ENCODE data around the gene TTLL7. TPM values are rescaled to one million over a fixed set of nuclear protein-coding genes. Genes with fewer than 3 reads are reported as not detected.

TTLL7 gene
- total and polyA plus RNA-seq, 2 experiments from 2014 or later = 2.7 to 2.9 TPM

GRCh38 chr1:84001501-84001900 is 2.6 kb upstream of the TTLL7 start:
- Histone ChIP-seq H3K4me1 (ENCODE audit: insufficient read depth) (peaks cover 3% of the 10 kb centered on the region), H3K4me3 (no peak overlapping the region), H3K27ac (no peak overlapping the region), H3K4me2 (ENCODE audit: unreplicated experiment) (no peak overlapping the region), H3K9ac (no peak overlapping the region), H4K20me1 (ENCODE audit: insufficient read depth) (no peaks in the 10 kb centered on the region), H3K9me3 (ENCODE audit: low read depth) (no peaks in the 10 kb centered on the region), H3K27me3 (replicated peaks; ENCODE audit: insufficient read depth) (no peaks in the 10 kb centered on the region), H3F3A (ENCODE audit: insufficient read depth) (peaks cover 12% of the 10 kb centered on the region), H2AFZ (no peak overlapping the region), H3K79me2 (ENCODE audit: insufficient read depth) (no peaks in the 10 kb centered on the region), H3K9me2 (ENCODE audit: insufficient read depth) (no peaks in the 10 kb centered on the region), H3K36me3 (ENCODE audit: low read depth) (no peaks in the 10 kb centered on the region)
- DNase-seq = no peak
- 98% methylated on average over 2 of the region's 2 CpGs for WGBS, 2 experiments (ENCODE audit: low coverage in 1 of 2, low lambda C conversion rate in 2 of 2, missing lambda C conversion rate in 2 of 2)
- no peak for TF ChIP-seq EZH2phosphoT487 (IDR thresholded peaks at IDR 0.05; ENCODE audit: insufficient read depth, low read depth)
- TF ChIP-seq EZH2 (IDR thresholded peaks at IDR 0.05; ENCODE audit: insufficient read depth, poor library complexity, severe bottlenecking) = no peak
- in situ Hi-C loops (cut with MboI) = no loop called here

- no peaks in the 10 kb centered on the region for H3K9me3 ChIP-seq (ENCODE audit: low read depth)
- no peaks in the 10 kb centered on the region for H3K79me2 ChIP-seq (ENCODE audit: insufficient read depth)
- H3K27ac ChIP-seq = no peak overlapping the region
- H3K27me3 ChIP-seq (replicated peaks; ENCODE audit: insufficient read depth) = no peaks in the 10 kb centered on the region
- WGBS, 2 experiments (ENCODE audit: low coverage in 1 of 2, low lambda C conversion rate in 2 of 2, missing lambda C conversion rate in 2 of 2) = 87 to 88% methylated on average over 4 of the region's 4 CpGs
- no peaks in the 10 kb centered on the region for H3K36me3 ChIP-seq (ENCODE audit: low read depth)
- H3F3A ChIP-seq (ENCODE audit: insufficient read depth) = peaks cover 17% of the 10 kb centered on the region
- no peak overlapping the region for H2AFZ ChIP-seq
- no peak overlapping the region for H3K4me3 ChIP-seq
- no peaks in the 10 kb centered on the region for H3K9me2 ChIP-seq (ENCODE audit: insufficient read depth)
- H4K20me1 ChIP-seq (ENCODE audit: insufficient read depth) = no peaks in the 10 kb centered on the region
- DNase-seq = no peak
- H3K9ac ChIP-seq = no peak overlapping the region
- TF ChIP-seq EZH2 (IDR thresholded peaks at IDR 0.05; ENCODE audit: insufficient read depth, poor library complexity, severe bottlenecking) = no peak
- TF ChIP-seq EZH2phosphoT487 (IDR thresholded peaks at IDR 0.05; ENCODE audit: insufficient read depth, low read depth) = no peak
- H3K4me2 ChIP-seq (ENCODE audit: unreplicated experiment) = no peak overlapping the region
- peaks cover 3% of the 10 kb centered on the region for H3K4me1 ChIP-seq (ENCODE audit: insufficient read depth)
- in situ Hi-C loops (cut with MboI) = no loop called here
Observed at GRCh38 chr1:84000954-84001495, 2.1 kb upstream of the TTLL7 start.

- Histone ChIP-seq H3K9me3 (ENCODE audit: low read depth) (no peaks in the 10 kb centered on the region), H2AFZ (peak overlapping the region; percentile 96; the same call in 1 of the 2 replicates), H3K27me3 (replicated peaks; ENCODE audit: insufficient read depth) (no peaks in the 10 kb centered on the region), H3K4me3 (no peak overlapping the region), H3K4me1 (ENCODE audit: insufficient read depth) (peaks cover 3% of the 10 kb centered on the region), H3K27ac (no peak overlapping the region), H3K4me2 (ENCODE audit: unreplicated experiment) (no peak overlapping the region), H3K9me2 (ENCODE audit: insufficient read depth) (no peaks in the 10 kb centered on the region), H4K20me1 (ENCODE audit: insufficient read depth) (no peaks in the 10 kb centered on the region), H3K36me3 (ENCODE audit: low read depth) (no peaks in the 10 kb centered on the region), H3K79me2 (ENCODE audit: insufficient read depth) (no peaks in the 10 kb centered on the region), H3F3A (ENCODE audit: insufficient read depth) (peaks cover 17% of the 10 kb centered on the region), H3K9ac (no peak overlapping the region)
- in situ Hi-C loops (cut with MboI) = no loop called here
- WGBS, 2 experiments (ENCODE audit: low coverage in 1 of 2, low lambda C conversion rate in 2 of 2, missing lambda C conversion rate in 2 of 2) = 88 to 89% methylated on average over 8 of the region's 8 CpGs
- DNase-seq = no peak
- no peak for TF ChIP-seq EZH2phosphoT487 (IDR thresholded peaks at IDR 0.05; ENCODE audit: insufficient read depth, low read depth)
- TF ChIP-seq EZH2 (IDR thresholded peaks at IDR 0.05; ENCODE audit: insufficient read depth, poor library complexity, severe bottlenecking) = no peak
Observed at GRCh38 chr1:84000196-84000885, 1.4 kb upstream of the TTLL7 start.

GRCh38 chr1:83999316-83999819 is 436 bp upstream of the TTLL7 start:
- Histone ChIP-seq H3F3A (ENCODE audit: insufficient read depth) (peaks cover 17% of the 10 kb centered on the region), H3K79me2 (ENCODE audit: insufficient read depth) (no peaks in the 10 kb centered on the region), H3K9me3 (ENCODE audit: low read depth) (no peaks in the 10 kb centered on the region), H3K27ac (no peak overlapping the region), H3K9me2 (ENCODE audit: insufficient read depth) (no peaks in the 10 kb centered on the region), H4K20me1 (ENCODE audit: insufficient read depth) (no peaks in the 10 kb centered on the region), H3K4me2 (ENCODE audit: unreplicated experiment) (peak overlapping the region; percentile 89), H3K9ac (peak overlapping the region; percentile 81), H3K4me3 (peak overlapping the region; percentile 77), H3K4me1 (ENCODE audit: insufficient read depth) (peaks cover 3% of the 10 kb centered on the region), H2AFZ (peak overlapping the region; percentile 96), H3K27me3 (replicated peaks; ENCODE audit: insufficient read depth) (no peaks in the 10 kb centered on the region), H3K36me3 (ENCODE audit: low read depth) (no peaks in the 10 kb centered on the region)
- no peak for TF ChIP-seq EZH2 (IDR thresholded peaks at IDR 0.05; ENCODE audit: insufficient read depth, poor library complexity, severe bottlenecking)
- TF ChIP-seq EZH2phosphoT487 (IDR thresholded peaks at IDR 0.05; ENCODE audit: insufficient read depth, low read depth) = no peak
- 6% methylated on average over 24 to 26 of the region's 26 CpGs for WGBS, 2 experiments (ENCODE audit: low coverage in 1 of 2, low lambda C conversion rate in 2 of 2, missing lambda C conversion rate in 2 of 2)
- in situ Hi-C loops (cut with MboI) = no loop called here
- peak; percentile 85 for DNase-seq
